GM18870 (cell line): ENCODE measurements around the gene BBS9.

Source experiments
- ATAC-seq: cut with Tn5 transposase; IDR thresholded peaks from one replicate; pipeline ENCODE4 v1.9.1; 2021; ENCODE audit warnings: moderate library complexity; ENCODE audit not compliant: unreplicated experiment

BBS9 gene

DNA sequence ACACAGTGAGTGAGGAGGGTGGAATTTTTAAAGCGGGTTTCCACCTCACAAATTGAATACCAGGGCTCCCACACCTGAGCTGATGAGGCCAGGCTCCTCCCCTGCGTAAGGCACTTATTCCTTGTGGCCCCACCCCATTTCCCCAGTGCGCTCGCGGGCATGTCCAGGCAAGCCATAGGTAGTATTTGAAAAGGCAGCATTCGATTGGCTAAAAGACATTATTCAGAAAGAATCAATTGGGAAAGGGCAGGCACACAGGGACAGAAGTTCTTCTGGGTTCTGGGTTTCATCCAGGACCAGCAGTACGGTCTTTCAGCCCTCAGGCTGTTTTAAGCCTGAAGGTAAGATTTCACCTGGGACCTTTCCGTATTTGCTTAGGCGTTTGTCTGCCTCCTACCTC, 222.3 kb downstream of the BBS9 start:
- ATAC-seq: no peak

- no peak for ATAC-seq
These were observed 224.8 kb downstream of the BBS9 start for GRCh38 chr7:33354201-33354600.

DNA sequence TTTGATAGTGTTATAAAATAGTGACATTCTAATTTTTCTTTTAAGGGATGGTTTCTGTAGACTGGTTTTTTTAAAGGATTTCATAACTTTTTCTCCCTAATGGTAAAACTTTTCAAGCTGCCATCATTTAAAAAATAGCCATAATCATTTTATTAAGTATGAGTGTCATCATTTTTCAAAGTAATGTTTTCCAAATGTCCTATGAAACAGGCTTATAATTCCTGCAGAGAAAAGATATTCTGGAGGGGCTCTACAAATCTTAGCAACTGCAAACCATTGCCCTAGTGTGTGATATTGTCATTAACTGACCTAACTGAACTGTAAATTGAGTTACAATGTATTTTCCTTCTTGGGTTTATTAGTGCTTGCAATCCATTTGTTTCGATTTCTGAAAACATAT, 226.0 kb downstream of the BBS9 start:
- ATAC-seq: no peak

DNA sequence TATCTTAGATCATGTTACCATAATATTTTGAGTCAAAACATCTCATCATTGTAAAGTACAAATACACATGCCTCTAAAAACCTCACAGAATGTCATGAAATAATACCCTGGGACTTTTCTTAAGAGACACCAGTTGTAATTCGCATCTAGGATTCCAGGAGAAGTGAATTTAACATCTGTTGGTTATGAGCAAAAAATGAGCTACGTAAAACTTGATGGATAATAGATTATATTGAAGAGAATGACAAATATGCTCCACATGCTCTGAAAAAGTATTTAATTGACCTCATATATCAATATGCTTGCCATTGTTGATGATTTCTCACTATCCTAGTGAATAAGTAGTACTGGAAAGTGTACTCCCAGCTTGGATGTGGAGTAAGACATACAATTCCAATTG, 227.0 kb downstream of the BBS9 start:
- no peak for ATAC-seq

- no peak for ATAC-seq
These were observed 228.5 kb downstream of the BBS9 start for GRCh38 chr7:33357846-33358245.

- ATAC-seq: no peak
These were observed 240.5 kb downstream of the BBS9 start for GRCh38 chr7:33369888-33370287.

DNA sequence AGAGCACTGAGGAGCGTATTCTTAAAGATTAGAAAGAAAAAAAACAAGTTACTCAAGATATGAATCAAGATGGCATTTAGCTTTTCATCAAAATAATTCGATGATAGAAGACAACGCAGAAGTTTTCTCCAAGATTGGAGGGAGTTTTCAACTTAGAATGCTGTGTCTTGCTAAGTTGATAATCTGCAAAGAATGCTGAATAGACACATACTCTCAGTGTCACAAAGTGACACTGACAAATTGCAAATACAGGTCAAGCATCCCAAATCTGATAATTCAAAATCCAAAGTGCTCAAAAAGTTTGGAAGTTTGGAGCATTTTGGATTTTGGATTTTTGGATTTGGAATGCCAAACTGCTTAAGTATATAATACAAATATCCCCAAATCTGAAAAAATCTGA, 243.8 kb downstream of the BBS9 start:
- no peak for ATAC-seq

DNA sequence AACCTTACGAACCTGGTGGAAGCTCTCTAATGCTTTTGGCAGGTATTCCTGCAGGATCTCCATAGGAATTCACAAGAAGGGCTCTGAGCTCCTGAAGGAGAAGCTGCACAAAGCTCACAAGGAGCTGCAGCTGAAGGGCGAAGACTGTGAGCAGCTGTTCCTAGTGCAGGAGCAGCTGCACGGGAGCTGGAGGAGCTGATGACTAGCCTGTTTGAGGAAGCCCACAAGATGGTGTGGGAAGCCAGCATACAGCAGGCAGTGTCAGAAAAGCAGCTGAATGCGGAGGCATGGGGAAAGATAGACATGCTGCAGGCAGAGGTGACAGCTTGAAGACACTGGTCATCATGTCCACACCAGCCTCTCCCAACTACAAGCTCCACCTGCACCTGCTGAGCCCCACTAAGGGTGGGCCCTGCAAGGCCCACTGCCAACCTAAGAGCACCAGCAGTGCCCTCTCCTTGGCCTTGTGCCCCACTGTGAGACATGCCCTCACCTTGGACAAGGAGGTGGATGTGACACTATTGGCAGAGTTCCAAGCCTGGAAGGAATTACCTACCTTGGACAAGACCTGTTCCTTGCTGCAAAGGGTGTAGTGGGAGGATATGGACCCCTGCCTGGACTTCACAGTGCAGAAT, 250.6 kb downstream of the BBS9 start:
- ATAC-seq: no peak

DNA sequence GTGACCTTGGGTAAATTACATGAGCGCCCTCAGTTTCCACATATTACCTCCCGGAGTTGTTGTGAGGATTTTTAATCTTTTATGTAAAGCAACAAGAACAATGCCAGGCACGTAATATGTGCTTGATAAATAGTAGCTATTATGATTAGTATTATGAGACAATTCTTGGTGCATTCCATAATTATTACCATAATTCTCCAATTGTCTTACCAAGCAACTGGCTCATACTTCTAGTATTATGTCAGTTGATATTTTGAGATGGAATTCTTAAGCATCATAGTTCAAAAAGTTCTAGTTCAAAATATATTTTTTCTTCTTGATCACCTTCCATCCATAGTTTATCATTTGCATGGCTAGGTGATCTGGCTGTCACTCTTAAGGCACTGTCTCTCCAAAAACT, 259.0 kb downstream of the BBS9 start:
- no peak for ATAC-seq

GRCh38 chr7:33392148-33392547, 262.8 kb downstream of the BBS9 start:
- no peak for ATAC-seq

DNA sequence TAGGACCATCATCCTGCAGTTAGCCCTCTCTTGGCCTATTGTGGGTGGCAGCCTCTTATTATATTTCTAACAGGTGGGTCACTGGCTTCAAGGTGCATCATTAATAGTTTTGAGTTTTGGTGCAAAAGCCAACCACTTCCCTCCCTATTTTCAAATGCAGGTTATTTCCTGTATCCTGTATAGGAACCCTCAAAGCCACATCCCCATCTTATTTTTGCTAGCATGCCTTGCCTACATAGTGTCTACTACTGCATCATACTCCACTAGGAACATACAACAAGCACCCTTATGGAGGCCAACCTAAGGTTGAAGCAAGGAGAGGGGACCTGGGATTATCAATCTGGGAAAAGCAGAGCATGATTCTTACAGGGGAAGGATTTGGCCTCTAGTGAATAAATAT, 264.4 kb downstream of the BBS9 start:
- no peak for ATAC-seq

GRCh38 chr7:33395340-33395739, 266.0 kb downstream of the BBS9 start:
- ATAC-seq: no peak

- no peak for ATAC-seq
These were observed 270.3 kb downstream of the BBS9 start for GRCh38 chr7:33399528-33400213.

GRCh38 chr7:33400214-33400538, 270.8 kb downstream of the BBS9 start:
- ATAC-seq: no peak

DNA sequence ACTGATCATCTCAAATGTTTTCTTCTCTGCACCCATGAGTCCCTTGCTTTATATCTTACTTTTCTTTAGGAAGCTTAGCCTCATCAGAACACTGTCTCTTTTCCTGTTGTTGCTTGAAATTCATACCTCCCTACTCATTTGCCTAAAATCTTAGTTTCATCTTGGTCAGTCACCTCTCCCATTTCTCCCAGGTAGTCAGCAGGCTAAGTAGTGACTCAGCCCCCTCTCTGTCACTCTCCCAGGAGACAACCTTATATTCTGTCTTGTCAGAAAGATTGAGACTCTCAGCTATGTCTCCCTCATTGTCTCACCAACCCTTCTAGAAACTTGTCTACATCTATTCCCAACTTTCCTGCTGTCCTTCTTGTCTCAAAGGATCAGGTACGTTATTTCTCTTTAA, 280.9 kb downstream of the BBS9 start:
- no peak for ATAC-seq

GRCh38 chr7:33411020-33411419, 281.7 kb downstream of the BBS9 start:
- no peak for ATAC-seq

GRCh38 chr7:33412331-33412730, 283.0 kb downstream of the BBS9 start:
- no peak for ATAC-seq

- no peak for ATAC-seq
These were observed 288.9 kb downstream of the BBS9 start for GRCh38 chr7:33418251-33418701.

DNA sequence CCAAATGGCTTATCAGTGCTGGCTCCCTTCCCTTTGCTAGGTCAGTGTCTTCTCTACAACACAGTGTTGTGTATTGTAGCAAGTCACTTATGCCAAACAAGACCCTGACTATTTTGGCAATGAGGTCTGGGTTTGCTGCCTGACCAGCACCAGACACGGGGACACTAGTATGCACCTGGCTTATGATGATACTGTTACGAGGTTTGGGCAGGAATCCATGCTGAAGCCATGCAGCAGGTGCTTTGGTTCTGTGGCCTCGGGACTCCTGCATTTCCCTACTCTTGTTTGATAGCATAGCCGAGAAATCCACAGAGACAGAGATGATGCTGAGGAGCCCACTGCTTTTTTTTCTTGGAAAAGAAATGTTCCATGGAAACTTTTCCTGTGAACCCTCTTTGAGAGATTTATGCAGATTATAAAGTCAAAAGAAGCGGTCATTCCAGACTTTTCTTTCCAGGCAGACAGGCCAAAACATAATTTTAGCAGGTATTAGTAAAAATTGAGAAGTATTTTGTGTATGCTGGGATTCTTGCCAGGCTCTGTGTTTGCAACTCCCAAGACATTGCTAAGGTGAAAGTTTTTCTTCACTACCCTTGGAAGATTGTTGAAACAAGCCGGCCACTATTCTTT, 291.1 kb downstream of the BBS9 start:
- no peak for ATAC-seq

DNA sequence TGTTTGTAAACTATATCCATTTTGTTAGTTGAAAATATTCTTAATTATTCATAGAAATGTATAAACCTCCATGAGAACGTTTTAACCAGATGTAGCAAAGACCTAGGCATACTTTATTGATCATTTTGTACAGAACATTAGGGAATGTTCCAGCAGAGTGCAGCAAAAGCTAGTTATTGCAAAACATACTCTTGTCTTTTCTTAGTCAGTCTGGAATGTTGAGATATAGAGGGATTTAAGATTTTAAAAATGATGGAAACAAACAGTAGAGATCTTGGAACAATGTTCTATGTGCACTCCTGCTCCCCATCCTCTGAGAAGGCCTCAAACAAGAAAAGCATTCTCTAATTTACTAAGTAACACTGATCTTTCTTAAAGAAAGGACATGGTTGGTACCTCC, 292.1 kb downstream of the BBS9 start:
- no peak for ATAC-seq

DNA sequence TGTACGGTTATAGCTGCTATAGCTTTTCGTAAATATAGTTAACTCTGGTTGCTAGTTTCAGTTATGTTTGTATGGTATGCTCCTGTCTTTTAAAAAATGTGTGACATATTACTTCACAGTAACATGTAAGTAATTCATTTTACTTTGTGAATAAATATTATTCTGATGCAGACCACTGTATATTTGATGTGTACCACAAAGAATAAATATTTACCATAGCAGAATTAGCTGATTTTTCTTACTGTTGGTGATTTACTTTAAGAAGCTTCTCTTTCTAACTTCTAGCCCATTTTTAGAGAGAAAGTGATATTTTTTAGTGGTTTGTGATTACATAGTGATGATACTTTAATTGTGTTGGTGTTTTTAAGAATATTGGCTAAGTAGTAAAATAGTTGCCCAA, 292.8 kb downstream of the BBS9 start:
- ATAC-seq: no peak

- ATAC-seq: peak; percentile 38
These were observed 293.7 kb downstream of the BBS9 start for GRCh38 chr7:33422825-33423645.
